IPS DF 19.7 (cell line): ENCODE data around the gene RBBP8NL.
"Not testable (repeated sequence)": the region's sequence is repeated elsewhere in the genome, so short reads cannot be mapped to it uniquely, and the experiment has no call there.

Experiments
- DNase-seq: peaks from one replicate; pipeline ENCODE4 v3.0.0-alpha.2; 2013; ENCODE audit warnings: low read depth, low spot score

The RBBP8NL gene

GRCh38 chr20:62374331-62375152, 52.8 kb downstream of the RBBP8NL start:
- no peak for DNase-seq

DNA sequence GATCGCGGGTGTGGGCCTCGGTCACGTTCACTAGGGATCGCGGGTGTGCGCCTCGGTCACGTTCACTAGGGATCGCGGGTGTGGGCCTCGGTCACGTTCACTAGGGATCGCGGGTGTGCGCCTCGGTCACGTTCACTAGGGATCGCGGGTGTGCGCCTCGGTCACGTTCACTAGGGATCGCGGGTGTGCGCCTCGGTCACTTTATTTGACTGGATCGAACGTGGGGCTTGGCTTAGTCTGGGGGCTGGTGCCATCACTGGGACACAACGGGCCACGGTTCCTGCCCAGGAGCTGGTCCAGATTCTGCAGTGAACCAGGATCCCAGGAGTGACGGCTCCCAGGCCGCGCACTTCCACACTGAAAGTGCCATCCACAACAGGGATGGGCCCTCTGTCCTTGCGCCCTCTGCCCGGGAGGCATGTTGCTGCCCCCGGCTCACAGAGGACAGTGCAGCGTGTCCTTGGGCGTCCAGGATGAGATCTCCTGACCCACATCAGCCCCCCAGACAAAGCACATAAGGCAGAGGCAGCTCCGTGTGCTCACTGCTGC, 53.6 kb downstream of the RBBP8NL start:
- not testable (repeated sequence) for DNase-seq

DNA sequence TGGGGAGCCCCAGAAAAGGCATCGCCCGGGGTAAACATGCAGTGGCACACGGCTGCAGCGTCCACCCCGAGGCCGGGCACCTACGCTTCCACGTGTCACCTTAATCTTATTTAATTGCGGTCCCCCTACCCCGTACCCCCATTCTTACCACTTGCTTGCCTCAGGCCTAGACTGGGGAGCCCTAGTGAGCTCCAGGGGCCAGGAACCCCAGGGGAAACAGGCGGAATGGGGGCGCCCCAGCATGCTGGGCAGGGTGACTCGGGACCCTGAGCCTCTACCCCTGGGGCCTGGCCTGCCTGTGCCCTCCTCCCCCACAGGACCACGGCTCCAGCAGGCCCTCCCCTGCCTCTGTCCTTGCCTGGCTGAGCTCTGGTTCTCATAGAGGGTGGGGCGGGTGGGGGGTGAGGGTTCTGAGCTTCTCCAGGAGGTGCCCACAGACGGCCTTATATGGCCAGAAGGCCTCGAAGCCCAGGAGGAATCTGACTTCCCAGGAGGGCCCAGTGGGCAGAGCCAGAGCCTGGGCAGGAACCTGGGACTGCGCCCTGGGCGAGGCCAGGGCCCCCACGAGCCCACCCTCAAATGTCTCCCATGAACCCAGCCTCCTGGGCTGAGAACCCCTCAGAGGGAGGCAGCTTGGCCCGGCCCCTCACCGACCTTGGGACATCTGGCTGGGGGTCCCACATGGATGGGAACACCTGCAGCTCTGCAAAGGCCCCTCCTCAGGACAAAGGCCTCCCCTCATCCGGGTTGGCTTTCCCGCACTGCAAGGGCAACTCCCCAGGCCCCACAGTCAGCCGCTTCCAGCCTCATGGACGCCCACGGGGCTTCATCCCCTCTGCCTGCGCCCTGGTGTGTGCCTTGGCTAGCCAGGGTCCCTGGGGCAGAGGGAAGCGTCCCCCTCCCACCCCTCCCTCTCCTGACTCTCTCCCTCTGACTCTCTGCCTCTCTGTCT, 55.0 kb downstream of the RBBP8NL start:
- no peak for DNase-seq

- DNase-seq: no peak
Observed at GRCh38 chr20:62371588-62372041, 55.7 kb downstream of the RBBP8NL start.

DNA sequence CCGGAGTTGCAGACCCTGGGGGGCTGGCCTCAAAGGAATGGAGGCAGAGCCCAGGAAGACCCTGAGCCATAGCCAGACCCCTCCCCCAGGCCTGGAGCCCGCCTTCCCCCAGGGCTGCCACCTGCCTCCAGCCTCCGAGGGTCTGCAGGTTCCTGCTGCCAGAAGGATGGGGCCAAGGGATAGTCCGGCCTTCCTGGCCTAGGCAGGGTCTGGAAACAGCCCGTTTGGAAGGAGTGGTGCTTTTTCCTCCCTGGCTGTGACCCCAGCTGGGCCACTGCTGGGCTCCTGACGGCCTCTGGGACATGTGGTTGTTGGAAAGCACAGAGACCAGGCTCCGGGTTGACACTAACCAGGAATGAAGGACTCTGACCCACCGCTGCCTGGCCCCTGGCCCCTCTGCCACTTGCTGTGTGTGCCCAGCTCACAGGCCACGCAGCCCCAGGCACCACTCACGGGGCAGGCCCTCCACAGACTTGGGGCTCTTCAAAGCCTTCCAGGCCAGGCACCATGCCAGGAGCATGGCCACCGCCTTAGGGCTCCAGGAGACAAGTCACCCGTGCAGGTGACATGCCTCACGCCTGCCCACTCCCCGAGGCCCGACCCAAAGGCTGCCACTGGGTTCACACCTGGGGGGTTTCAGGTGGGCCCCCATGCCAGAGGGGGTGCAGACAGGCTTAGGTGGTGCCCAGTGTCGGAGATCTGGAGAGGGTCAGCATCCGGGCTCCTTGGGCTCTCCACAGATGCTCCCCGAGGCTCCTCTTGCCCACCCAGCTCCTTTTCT, 56.3 kb downstream of the RBBP8NL start:
- no peak for DNase-seq

GRCh38 chr20:62370115-62370806, 57.1 kb downstream of the RBBP8NL start:
- no peak for DNase-seq

GRCh38 chr20:62369815-62370114, 57.6 kb downstream of the RBBP8NL start:
- no peak for DNase-seq

- no peak for DNase-seq
Observed at GRCh38 chr20:62368976-62369814, 58.1 kb downstream of the RBBP8NL start.

DNA sequence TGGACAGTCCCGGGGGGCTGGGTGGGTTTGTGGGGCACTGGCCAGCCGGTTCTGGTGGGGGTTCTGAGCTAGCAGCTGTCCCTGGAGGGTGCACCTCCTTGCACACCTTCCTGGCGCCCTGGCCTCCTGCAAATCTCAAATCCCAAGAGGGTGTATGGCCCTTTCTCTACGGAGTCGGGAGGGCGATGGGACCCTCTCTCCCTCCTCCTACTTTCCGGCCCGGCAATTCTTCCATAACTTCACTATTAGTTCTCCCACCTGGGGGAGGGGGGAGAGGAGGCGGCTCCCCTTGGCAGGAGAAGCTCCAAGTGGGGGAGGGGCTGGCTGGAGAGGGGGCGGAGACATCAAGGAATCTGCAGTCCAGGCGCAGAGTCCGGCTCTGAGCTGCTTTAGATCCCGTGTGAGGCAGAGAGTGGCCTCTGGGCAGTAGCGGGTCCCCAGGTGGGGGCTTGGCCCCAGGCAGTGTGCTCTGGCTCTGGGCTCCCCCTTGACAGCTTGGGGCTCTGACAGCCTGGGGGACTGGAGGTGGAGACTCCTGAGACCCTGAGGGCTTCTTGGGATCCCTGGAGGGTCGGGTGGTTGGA, 58.9 kb downstream of the RBBP8NL start:
- no peak for DNase-seq

DNA sequence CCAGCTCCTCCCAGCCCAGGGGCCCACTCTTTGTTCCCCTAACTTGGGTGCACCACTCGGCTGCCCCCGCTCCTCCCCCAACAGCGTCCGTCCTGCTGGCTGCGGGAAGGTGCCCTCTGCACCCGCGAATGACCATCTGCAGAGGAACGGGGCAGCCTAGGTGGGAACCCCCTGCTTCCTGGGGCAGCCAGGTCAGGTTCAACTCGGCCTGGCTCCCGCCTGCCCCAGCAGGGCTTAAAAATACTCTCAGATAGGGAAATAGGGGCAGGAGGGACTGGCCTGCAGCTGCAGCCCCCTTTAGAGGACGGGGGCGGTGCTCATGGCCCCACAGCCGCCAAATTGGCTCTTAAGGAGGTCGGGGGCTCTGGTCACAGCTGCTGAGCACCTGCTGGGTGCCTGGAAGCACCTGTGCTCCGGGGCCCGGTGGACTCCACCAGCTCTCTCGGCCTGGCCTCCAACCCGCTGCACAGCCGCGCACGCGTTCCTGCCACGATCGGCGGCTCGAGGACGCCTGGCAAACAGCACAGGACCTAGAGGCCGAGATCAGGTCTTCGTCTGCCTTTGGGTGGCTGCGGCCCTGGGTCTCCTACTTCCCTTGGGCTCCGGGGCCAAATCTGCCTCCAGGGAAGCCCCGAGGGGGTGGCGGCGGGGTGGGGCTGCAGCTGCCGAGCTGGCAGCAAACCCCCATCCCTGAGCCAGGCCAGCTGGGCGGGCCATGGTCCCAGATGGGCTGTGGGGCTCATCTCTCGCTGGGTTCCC, 59.5 kb downstream of the RBBP8NL start:
- DNase-seq: no peak

GRCh38 chr20:62367136-62367632, 60.2 kb downstream of the RBBP8NL start, which contains the start of gene LAMA5:
Gene LAMA5, minus strand, starts transcription at chr20:62367312. Its CDS starts 67 bp downstream, at chr20:62367245.
- DNase-seq: no peak

- no peak for DNase-seq
Observed at GRCh38 chr20:62366370-62367135, 60.8 kb downstream of the RBBP8NL start.

DNA sequence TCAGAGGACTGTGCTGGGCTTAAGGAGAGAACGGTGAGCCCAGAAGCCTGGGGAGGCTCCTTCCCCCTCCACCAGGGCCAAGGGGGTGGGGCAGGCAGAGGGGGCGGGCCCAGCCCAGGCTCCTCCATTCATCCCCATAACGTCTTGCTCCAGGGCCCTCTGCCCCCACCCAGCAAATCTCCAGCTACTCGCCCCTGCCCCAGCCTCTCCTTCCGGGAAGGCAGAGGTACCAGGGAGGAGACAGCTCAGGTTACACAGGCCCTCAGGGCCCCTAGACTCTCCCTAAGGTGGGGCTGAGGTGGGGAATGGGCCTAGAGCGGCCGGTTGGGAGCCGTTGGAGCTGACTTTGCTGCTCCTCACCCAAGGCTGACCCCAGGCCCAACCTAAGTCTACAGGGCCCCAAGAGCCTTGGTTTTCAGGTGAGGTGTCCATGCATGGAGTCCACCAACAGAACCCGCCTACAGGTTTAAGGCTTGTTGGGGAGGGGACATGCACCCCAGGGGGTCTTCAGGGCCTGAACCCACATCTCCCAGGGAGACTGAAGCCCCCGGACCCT, 61.4 kb downstream of the RBBP8NL start:
- DNase-seq: no peak

- DNase-seq: no peak
Observed at GRCh38 chr20:62364911-62365736, 62.2 kb downstream of the RBBP8NL start.

DNA sequence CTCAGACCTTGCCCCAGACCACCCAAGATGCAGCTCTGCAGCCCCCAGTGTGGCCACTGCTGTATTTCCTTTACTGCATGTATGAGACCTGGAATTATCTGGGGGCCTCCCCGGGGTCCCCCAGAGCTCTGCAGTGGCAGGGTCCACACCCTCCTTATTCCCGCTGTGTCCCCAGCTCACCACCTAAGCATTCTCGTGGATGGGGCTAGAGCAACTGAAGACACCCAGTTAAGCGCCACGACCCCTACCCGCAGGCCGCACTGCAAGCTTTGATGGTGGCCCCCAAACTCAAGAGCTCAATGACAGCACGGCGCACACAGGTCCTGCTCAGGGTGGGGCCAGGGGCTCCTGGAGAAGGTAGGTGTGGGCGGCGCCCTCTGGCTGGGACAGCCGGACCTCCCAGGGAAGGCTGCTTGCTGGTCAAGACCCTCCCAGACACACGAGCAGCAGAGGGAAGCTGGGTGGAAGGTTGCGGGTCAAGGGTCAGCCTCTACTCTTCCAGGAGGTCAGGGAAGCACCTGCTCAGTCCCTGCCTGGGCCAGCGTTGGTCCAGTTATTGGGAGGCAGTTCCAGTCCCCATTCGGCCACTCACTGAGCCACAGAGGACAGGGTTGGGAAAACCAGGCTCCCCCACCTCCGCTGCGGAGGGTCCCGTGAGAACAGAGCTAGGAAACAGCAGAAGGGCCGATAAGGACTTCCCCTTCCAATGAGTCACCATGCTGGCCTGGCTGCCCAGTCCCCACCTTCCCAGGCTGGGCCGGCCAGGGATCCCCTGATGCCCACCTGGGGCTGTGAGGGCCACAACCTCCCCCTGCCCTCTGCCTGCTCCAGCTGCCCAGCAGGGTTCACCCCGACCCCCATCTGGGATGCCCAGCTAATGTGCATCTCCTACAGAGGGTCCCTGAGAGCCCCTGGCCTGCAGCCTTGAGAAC, 63.2 kb downstream of the RBBP8NL start:
- DNase-seq: no peak
